GM18861 (cell line): ENCODE measurements around the gene SLC9A7.

ENCODE experiments used
- ATAC-seq: cut with Tn5 transposase; IDR thresholded peaks from one replicate; pipeline ENCODE4 v1.9.1; 2021; ENCODE audit not compliant: unreplicated experiment

The SLC9A7 gene

DNA sequence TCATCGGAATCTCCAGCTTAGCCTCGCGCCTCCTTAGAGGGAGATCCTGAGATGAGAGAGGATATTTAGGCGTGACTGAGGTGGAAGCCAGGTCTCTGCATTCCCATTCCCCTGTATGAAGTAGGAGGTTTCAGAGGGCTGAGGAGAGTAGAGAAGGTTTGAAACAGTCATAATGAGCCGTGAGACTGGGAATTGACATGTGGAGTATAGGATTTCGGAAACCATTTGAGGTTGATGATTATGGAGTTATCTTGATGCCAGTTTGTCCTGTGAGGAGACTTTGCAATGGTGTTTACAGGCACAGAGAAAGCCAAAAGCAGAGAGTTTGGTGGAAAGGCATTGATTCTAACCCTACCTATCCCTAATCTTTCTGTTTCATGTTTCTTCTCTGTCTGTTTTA lies 183.3 kb downstream of the SLC9A7 start:
- no peak for ATAC-seq

DNA sequence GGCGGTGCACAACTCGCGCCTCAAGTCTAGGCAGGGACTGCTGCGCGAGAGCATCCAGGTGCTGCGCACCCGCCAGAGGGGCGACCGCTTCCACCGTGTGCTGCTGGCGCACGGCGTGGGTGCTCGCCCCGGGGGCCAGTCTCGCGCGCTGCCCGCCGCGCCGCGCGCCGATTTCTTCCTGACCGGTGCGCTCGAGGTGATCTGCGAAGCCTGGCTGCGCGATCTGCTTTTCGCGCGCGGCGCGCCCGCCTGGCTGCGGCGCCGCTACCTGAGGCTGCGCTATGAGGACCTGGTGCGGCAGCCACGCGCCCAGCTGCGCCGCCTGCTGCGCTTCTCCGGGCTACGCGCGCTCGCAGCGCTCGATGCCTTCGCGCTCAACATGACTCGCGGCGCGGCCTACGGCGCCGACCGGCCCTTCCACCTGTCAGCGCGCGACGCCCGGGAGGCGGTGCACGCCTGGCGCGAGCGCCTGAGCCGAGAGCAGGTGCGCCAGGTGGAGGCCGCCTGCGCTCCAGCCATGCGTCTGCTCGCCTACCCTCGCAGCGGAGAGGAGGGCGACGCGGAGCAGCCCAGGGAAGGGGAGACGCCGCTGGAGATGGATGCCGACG lies 184.0 kb downstream of the SLC9A7 start:
- ATAC-seq: no peak

DNA sequence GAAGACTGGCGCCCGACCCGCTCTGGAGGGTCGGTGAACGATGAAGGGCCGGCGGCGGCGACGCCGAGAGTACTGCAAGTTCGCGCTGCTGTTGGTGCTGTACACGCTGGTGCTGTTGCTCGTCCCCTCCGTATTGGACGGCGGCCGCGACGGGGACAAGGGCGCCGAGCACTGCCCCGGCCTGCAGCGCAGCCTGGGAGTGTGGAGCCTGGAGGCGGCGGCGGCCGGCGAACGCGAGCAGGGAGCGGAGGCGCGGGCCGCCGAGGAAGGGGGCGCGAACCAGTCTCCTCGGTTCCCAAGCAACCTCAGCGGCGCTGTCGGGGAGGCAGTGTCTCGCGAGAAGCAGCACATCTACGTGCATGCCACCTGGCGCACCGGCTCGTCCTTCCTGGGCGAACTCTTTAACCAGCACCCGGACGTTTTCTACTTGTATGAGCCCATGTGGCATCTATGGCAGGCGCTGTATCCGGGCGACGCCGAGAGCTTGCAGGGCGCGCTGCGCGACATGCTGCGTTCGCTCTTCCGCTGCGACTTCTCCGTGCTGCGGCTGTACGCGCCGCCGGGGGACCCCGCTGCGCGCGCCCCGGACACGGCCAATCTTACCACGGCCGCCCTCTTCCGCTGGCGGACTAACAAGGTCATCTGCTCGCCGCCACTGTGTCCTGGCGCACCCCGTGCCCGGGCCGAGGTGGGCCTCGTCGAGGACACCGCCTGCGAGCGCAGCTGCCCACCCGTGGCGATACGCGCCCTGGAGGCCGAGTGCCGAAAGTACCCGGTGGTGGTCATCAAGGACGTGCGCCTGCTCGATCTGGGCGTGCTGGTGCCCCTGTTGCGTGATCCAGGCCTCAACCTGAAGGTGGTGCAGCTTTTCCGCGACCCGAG lies 184.8 kb downstream of the SLC9A7 start:
- no peak for ATAC-seq

DNA sequence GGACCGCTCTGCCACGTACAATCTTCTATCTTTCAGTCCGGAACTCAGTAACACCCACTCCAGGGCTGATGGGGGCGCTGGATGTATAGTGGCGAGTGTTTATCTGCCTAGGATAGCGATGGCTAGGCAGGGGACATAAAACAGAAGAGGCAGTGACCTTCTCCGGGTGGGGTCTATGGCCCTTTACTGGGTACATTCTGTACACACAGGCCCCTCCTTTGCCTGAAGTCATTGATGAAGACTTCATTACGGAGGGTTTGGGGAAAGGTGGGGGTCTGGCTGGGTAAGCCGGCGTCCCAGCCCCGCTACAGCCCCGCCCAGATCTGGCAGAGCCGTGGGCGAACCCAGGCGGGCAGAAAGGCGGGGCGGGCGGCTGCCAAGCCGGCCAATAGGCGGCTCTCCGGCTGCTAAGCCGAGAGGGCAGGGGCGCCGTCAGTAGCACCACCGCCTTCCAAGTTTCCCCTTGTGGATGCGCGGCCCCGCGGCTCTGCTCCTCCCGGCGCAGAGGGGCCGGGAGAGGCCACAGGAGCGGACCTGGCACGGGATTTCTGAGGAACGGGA lies 185.5 kb downstream of the SLC9A7 start, which contains the start of gene CHST7:
Gene CHST7 (plus strand): TSS at position 435 of the 561 bp plus-strand sequence. CDS start 167 bp downstream, outside the sequence.
- ATAC-seq: no peak

DNA sequence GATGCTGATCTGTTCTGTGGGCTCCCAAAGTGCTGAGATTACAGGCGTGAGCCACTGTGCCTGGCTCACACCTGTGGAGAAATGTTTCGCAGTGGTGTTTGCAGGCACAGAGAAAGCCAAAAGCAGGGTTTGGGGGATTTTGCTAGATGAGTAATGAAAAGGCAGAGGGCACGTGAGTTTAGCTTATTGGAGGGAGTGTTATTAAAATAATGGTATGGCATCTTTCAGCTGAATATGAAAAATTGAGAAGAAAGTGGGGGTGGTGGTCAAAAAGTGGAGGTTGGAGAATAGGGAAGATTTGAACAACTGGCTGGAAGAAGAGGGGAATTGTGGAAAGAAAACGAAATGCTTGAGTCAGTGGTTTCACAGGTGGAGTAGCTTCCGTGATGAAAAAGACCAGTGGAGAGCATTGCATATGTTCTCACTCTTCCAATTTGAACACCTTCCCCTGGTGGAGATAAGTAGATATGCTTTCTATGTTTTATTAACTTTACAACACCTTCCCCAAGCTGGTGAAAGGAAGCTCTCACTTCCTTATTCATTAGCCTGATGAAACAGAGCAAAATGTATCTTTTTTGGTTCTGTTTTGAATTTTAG lies 186.5 kb downstream of the SLC9A7 start:
- peak; percentile 39 for ATAC-seq

DNA sequence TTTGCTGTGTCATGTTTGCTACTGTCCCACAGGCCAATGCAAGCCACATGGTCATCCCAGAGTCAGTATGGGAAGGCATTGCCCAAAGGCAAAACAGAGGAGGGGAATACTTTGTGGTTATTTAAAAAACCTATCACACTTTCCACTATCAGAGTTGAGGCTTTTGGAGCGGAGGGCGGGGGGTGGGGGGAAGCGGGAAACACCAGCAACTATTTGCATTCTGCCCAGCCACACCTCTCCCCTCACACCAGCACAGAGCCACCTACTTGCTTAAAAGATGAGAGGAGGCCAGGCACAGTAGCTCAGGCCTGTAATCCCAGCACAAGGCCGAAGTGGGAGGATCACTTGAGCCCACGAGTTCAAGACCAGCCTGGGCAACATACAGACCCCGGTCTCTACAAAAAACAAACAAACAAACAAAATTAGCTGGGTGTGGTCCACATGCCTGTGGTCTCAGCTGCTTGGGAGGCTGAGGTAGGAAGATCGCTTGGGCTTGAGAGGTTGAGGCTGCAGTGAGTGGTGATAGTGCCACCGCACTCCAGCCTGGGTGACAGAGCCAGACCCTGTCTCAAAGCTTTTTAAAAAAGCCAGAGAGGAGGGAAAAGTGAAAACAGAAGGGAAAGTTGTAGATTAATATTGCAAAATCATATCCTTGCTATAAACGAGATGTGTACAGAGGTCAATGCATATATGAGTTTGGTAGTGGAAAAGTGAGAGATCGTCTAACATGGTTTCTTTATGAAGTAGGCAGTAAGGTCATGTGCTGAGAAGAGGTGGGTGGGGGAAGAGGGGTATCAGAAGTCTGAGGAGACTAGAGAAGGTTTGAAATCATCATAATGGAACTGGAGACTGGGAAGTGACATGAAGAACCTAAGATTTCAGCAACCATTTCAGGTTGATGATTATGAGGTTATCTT lies 187.2 kb downstream of the SLC9A7 start:
- peak; percentile 17 for ATAC-seq

DNA sequence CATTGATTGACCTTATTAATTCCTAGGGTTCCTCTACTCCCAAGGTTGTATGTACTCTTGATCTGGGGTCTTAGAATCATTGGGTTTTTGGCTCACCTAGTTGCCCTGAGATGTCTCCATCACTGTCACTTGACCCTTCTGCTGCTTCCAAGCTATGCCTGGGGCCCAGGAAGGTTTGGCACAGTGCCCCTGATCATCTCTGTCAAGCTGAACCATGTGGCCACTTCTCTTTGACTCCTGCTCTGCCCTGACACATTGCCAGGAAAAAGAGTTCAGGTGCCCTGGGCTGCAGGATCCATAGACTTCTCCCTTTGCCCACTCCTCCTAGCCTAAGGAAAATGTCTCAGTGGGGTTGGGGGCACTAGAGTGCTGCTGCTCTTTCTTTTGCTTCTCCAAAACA lies 189.3 kb downstream of the SLC9A7 start:
- ATAC-seq: no peak

DNA sequence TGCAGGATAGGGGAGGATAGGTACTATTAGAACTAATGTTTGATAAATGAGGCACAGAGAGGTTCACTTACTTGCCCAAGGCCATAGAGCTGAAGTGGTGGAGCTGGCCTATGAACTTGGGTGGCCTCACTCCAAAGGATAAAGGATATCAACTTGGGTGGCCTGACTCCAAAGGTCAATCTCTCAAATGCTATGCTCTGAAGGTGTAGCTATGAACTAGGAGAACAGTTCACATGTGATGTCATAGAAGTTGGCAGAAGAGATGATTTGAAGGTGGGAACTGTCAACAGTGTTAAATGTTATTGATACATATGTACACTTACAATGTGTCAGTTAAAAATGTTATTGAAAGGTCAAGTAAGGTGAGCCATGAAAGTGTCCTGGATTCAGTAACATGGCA lies 191.5 kb downstream of the SLC9A7 start:
- ATAC-seq: no peak

DNA sequence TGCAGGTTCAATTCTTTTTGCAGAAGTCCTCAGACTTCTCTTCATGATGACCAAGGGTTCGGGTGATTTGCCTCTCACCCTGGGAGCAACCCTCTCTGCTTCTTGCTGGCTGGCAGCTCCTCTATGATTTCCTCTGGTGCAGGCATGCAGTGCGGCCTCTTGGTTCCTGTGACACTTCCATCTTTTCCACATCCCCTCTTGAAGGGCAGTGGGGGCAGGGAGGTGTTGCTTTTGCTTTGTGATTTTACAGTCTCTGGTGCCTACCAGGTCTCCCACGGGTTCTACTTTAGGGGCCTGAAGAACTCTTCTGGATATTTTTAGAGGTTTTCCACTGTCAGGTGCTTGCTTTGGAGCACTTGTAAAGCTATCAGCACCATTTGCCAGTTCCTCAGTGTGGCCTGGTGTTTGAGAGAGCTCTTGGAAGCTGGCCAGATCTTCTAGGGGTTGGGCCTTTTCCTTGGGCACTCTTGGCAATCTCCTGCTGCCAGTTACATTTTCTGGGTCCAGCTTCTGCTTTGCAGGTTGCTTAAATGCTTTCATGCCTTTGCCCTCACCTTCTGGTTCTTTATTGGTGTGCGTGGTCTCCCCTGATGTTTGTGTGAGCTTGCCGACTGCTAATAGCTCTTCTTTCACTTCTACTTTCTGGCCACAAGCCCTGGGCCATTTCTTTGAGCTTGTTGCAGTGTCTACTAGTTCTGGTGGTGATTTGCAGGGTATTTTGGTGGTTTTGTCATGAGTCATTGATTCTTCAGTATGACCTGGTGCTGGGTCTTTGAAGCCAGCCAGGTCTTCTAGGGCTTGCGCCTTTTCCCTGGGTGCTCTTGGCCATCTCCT lies 196.9 kb downstream of the SLC9A7 start:
- peak; percentile 99 for ATAC-seq

DNA sequence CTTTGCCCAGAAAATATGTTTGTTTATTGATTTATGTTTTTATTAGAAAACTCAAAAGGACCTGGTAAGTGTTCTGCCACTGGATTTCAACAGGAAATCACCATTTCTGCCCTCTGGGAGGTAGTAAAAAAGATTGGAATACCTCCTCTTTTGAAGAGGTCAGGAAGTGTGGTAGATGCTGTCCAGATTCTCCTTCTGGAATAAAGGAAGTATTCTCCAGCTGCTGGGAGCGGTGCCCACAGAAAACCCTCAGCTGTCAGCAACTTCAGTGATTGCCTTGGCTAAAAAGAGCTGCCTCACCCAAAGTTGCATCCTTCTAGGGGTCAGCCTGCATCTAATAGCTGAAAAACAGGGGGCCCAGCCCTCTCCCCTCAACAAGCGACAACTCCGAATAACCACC lies 199.9 kb downstream of the SLC9A7 start:
- ATAC-seq: no peak

DNA sequence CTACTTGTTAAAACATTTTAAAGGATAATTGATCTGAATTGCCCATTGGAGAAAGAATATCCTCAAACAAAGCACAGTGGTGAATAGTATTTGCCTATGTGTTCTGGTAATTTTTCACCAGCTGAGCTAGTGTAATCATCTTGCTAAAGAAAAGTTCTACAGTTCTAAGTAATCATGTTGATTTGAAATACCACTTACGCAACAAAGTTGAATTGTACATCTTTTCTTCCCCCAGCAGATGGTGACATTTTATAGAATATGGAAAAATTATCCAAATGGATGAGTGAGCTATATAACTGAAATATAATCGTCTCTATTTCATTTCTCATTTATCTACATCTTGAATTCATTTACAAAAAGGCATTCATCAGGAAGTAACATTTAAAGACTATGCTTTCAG lies 204.0 kb downstream of the SLC9A7 start:
- ATAC-seq: no peak

DNA sequence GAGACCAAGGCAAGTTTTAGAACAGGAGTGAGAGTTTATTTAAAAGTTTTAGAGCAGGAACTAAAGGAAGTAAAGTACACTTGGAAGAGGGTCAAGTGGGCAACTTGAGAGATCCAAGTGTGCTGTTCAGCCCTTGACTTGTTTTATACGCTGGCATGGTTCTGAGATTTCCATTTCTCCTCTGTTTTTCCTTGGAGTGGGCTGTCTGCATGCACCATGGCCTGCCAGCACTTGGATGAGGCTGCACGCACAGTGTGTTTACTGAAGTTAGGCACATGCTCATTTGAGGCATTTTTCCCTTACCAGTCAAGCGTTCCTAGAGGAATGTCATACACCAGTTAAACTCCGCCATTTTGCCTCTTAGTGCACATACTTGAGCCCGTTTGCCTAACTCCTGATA lies 205.0 kb downstream of the SLC9A7 start:
- no peak for ATAC-seq

DNA sequence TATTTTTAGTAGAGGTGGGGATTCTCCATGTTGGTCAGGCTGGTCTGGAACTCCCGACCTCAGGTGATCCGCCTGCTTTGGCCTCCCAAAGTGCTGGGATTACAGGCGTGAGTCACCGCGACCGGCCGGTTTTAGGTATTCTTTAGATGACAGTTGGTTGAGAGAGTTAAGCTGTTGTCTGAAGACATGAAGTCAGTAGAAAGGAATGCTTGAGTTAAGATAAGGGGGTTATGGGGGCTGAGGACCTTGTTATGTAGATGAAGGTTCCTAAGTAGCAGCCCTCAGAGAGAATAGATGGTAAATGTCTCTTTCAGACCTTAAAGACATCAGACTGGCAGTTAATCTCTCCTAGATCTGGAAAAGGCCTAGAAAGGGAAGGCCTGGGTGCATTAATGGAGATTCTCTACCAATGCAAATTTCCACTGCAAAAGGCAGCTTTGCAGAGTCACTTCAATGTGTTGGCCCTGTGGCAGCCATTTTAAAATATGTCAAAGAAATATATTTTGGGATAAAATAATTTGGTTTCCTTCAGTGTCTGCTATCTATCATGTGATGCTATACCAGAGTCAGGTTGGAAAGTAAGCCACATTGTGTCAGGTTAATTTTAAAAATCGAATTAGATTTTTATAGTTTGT lies 207.3 kb downstream of the SLC9A7 start:
- ATAC-seq: no peak

DNA sequence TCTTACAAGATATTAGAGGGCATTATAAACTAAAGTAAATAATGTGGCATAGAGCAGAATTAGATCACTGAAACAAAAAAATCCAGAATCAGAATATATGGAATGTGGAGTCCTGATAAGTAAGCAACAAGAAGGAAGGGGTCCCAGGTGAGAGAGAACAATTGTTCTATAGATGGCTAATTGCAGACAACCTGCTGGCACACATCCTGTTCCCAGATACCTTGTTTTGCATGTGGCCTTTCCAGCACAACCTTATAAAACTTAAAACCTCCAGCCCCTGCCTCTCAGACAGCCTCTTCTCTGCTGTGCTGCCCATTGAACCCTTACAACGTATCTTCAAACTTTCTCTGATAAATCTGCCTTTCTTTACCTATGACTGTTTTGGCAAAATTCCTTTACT lies 209.0 kb downstream of the SLC9A7 start:
- no peak for ATAC-seq
